B cell (primary cell): Measurements from ENCODE around the gene TRIM38. TPM values are rescaled to one million over a fixed set of nuclear protein-coding genes. Genes with fewer than 3 reads are reported as not detected.

ENCODE experiments used
- ATAC-seq: fragments of 200-7000 bp; cut with Tn5 transposase; one replicate; pipeline ENCODE4 v1.10.0; 2021; ENCODE audit warnings: low read depth, mild to moderate bottlenecking, moderate number of reproducible peaks, moderate library complexity
- CTCF ChIA-PET: fragments of 350-600 bp; sonication (Branson Sonifier 250); formaldehyde crosslinking; loops from one replicate; lab custom pipeline; 2021; ENCODE audit warnings: antibody characterized with exemption, inconsistent platforms; lab: Charles Lee
- POLR2A ChIA-PET: fragments of 350-600 bp; sonication (Branson Sonifier 250); formaldehyde crosslinking; loops from one replicate; lab custom pipeline; 2021; ENCODE audit warnings: antibody characterized with exemption; lab: Charles Lee
- DNase-seq: peaks from one replicate; pipeline ENCODE4 v3.0.0; 2013
- H2AFZ ChIP-seq: 2 replicates; pipeline ENCODE4 v1.6.1; 2012; ENCODE audit warnings: mild to moderate bottlenecking, low read depth, low read length; ENCODE audit not compliant: insufficient read depth, poor library complexity, severe bottlenecking
- H3K27ac ChIP-seq, 2 donors: 1 replicate in 1 of 2; 2 replicates in 1 of 2; pipeline ENCODE4 v1.5.1; 2012 to 2013; ENCODE audit warnings: low read length in 2 of 2, mild to moderate bottlenecking in 2 of 2, moderate library complexity in 1 of 2
- H3K27me3 ChIP-seq, 4 experiments: fragments of 200-600 bp in 1 of 4; sonication (generic) in 1 of 4; replicated peaks in 1 of 4; 1 replicate in 2 of 4; 2 replicates in 2 of 4; pipeline versions ENCODE4 v1.6.1 to v1.7.0; 2013 to 2016; ENCODE audit warnings: low read length in 3 of 4, mild to moderate bottlenecking in 2 of 4, mixed read lengths in 1 of 4, moderate library complexity in 1 of 4; ENCODE audit not compliant: insufficient read depth in 4 of 4, control insufficient read depth in 3 of 4; ENCODE audit errors: control extremely low read depth in 1 of 4
- H3K36me3 ChIP-seq, 2 experiments: replicated peaks in 1 of 2; 1 replicate in 1 of 2; 2 replicates in 1 of 2; pipeline versions ENCODE4 v1.6.1 to v1.7.1; 2013; ENCODE audit warnings: low read length in 1 of 2; ENCODE audit not compliant: insufficient read depth in 2 of 2, control insufficient read depth in 1 of 2; ENCODE audit errors: control extremely low read depth in 1 of 2, extremely low read depth in 1 of 2
- H3K4me1 ChIP-seq, 2 donors: fragments of 200-600 bp in 1 of 2; sonication (generic) in 1 of 2; 1 replicate in 1 of 2; 2 replicates in 1 of 2; pipeline versions ENCODE4 v1.5.1 to v1.6.1; 2013 to 2017; ENCODE audit warnings: low read length in 2 of 2; ENCODE audit not compliant: control insufficient read depth in 2 of 2, insufficient read depth in 2 of 2
- H3K4me2 ChIP-seq: replicated peaks from 2 replicates; pipeline ENCODE3; 2012; ENCODE audit warnings: mild to moderate bottlenecking, low read depth, low read length; ENCODE audit not compliant: poor library complexity, severe bottlenecking
- H3K4me3 ChIP-seq, 5 experiments: fragments of 200-600 bp in 1 of 5; sonication (generic) in 1 of 5; 1 replicate in 3 of 5; 2 replicates in 2 of 5; pipeline versions ENCODE4 v1.5.1 to v1.7.0; 2011 to 2016; ENCODE audit warnings: low read length in 4 of 5, mild to moderate bottlenecking in 4 of 5, low read depth in 2 of 5, control low read depth in 1 of 5, moderate library complexity in 1 of 5; ENCODE audit not compliant: insufficient read depth in 1 of 5; ENCODE audit errors: control extremely low read depth in 1 of 5, extremely low read depth in 1 of 5
- H3K79me2 ChIP-seq: fragments of 200-600 bp; sonication (generic); one replicate; pipeline ENCODE4 v1.6.0; 2016; ENCODE audit warnings: low read length; ENCODE audit not compliant: control insufficient read depth, insufficient read depth
- H3K9ac ChIP-seq: fragments of 200-600 bp; sonication (generic); 2 replicates; pipeline ENCODE4 v1.6.1; 2017; ENCODE audit warnings: mild to moderate bottlenecking, low read length, moderate library complexity
- H3K9me3 ChIP-seq, 3 donors: one replicate each; pipeline versions ENCODE4 v1.6.1 to v1.7.1; 2013; ENCODE audit warnings: low read length in 2 of 3; ENCODE audit not compliant: control insufficient read depth in 2 of 3, insufficient read depth in 1 of 3; ENCODE audit errors: control extremely low read depth in 1 of 3
- H4K20me1 ChIP-seq: 2 replicates; pipeline ENCODE4 v1.6.0; 2012; ENCODE audit warnings: mild to moderate bottlenecking, low read length; ENCODE audit not compliant: insufficient read depth, control insufficient read depth, poor library complexity, severe bottlenecking
- H3K27ac Mint-ChIP-seq: one replicate; pipeline ENCODE4 v1.8.0; 2021; ENCODE audit warnings: mixed read lengths
- H3K27me3 Mint-ChIP-seq: one replicate; pipeline ENCODE4 v1.8.0; 2021; ENCODE audit warnings: mixed read lengths
- H3K4me1 Mint-ChIP-seq: one replicate; pipeline ENCODE4 v1.8.0; 2021; ENCODE audit warnings: mixed read lengths
- H3K4me3 Mint-ChIP-seq: one replicate; pipeline ENCODE4 v1.8.0; 2021; ENCODE audit warnings: mixed read lengths
- H3K9me3 Mint-ChIP-seq: one replicate; pipeline ENCODE4 v1.8.0; 2022; ENCODE audit warnings: mixed read lengths; ENCODE audit not compliant: insufficient read depth
- CTCF ChIP-seq: fragments of 200-600 bp; IDR thresholded peaks from one replicate; pipeline ENCODE4 v1.8.0; 2022; ENCODE audit warnings: antibody characterized with exemption, mild to moderate bottlenecking
- EZH2 ChIP-seq: IDR thresholded peaks from 2 replicates; pipeline ENCODE4 v1.6.1; 2012; ENCODE audit warnings: borderline replicate concordance, low read depth, mild to moderate bottlenecking, moderate library complexity, low read length; ENCODE audit not compliant: insufficient read depth, poor library complexity, severe bottlenecking
- WGBS: methylation state at CpG from one replicate; pipeline ENCODE4 v1.1.5; 2013; ENCODE audit warnings: missing lambda C conversion rate; ENCODE audit not compliant: insufficient coverage; 5-methylcytosine and 5-hydroxymethylcytosine counted together
- intact Hi-C: fragments of 100-400 bp; cut with micrococcal nuclease; formaldehyde crosslinking; loops from one replicate; pipeline ENCODE4 v1.10.0; 2022
- polyA plus RNA-seq: library from polyadenylated mRNA; depleted of rRNA; stranded (reverse); fragments of >200 nt; gene quantifications from 2 replicates; pipeline ENCODE4 v1.2.3, GENCODE V29; 2012
- total RNA-seq, 2 donors: library from RNA; stranded (reverse); fragments of 120-200 nt in 1 of 2; gene quantifications; 1 replicate in 1 of 2; 2 replicates in 1 of 2; pipeline versions ENCODE4 v1.2.3 to v1.2.4, GENCODE V29; 2013 to 2022

TRIM38 gene
- total and polyA plus RNA-seq, 2 donors (not counting 1 experiment from before 2014, with no cell fraction given), result 29.3 to 57.2 TPM

GRCh38 chr6:26033941-26034354 lies 71.3 kb downstream of the TRIM38 start:
- Mint-ChIP-seq H3K4me1 (peaks cover 34% of the 10 kb centered on the region), H3K4me3 (peak overlapping the region; percentile 96), H3K9me3 (no peaks in the 10 kb centered on the region), H3K27me3 (no peaks in the 10 kb centered on the region), H3K27ac (peak overlapping the region; percentile 94)
- Histone ChIP-seq H3K4me3 (peak overlapping the region; percentile 67 to 85 (median 69)), H3K79me2 (no peaks in the 10 kb centered on the region), H2AFZ (peak overlapping the region; percentile 71), H3K36me3 (no peaks in the 10 kb centered on the region), H3K9ac (peak overlapping the region; percentile 65), H4K20me1 (no peaks in the 10 kb centered on the region), H3K9me3 (peaks cover 0 to 10% (median 2%) of the 10 kb centered on the region in 3 donors), H3K4me1 (peaks cover 20 to 29% of the 10 kb centered on the region in 2 donors), H3K4me2 (peak overlapping the region; percentile 77), H3K27me3 (no peaks in the 10 kb centered on the region), H3K27ac (peak overlapping the region; percentile 76 to 78)
- POLR2A ChIA-PET, result interaction anchor here (0.5 to 6.1 kb wide), 7 partner anchors 10 to 161 kb away, joined by 3 to 111 read pairs (median 11); a partner anchor contains a TSS
- no peak for TF ChIP-seq CTCF
- no peak for TF ChIP-seq EZH2
- DNase-seq, result no peak
- intact Hi-C loops, result loop anchor here (1.0 to 5.0 kb wide), 6 partner anchors 9 to 1858 kb away; a partner anchor contains a TSS
- WGBS, result 7% methylated on average over 7 of the region's 19 CpGs
- ATAC-seq, result no peak
- CTCF ChIA-PET, result interaction anchor here (1.3 to 6.7 kb wide), 3 partner anchors 10 to 69 kb away, joined by 5 to 45 read pairs (median 25); a partner anchor contains a TSS

- no peaks in the 10 kb centered on the region for H4K20me1 ChIP-seq
- TF ChIP-seq EZH2 (no peak), CTCF (no peak)
- WGBS, result no CpG with 5 or more reads among the region's 2 CpGs
- no peak overlapping the region for H3K27ac ChIP-seq
- H3K9me3 ChIP-seq, result peaks cover 0 to 10% (median 2%) of the 10 kb centered on the region in 3 donors
- Mint-ChIP-seq H3K4me3 (peak overlapping the region; percentile 96), H3K9me3 (no peaks in the 10 kb centered on the region), H3K27me3 (no peaks in the 10 kb centered on the region), H3K4me1 (peaks cover 34% of the 10 kb centered on the region), H3K27ac (peak overlapping the region; percentile 67)
- H3K4me2 ChIP-seq, result no peak overlapping the region
- H3K9ac ChIP-seq, result no peak overlapping the region
- peaks cover 20 to 29% of the 10 kb centered on the region in 2 donors for H3K4me1 ChIP-seq
- no peak overlapping the region for H3K4me3 ChIP-seq
- CTCF ChIA-PET, result interaction anchor here (6.7 kb wide), 1 partner anchor 9 kb away, joined by 45 read pairs; a partner anchor contains a TSS
- no peak for ATAC-seq
- no peak overlapping the region for H2AFZ ChIP-seq
- H3K27me3 ChIP-seq, result no peaks in the 10 kb centered on the region
- H3K36me3 ChIP-seq, result no peaks in the 10 kb centered on the region
- intact Hi-C loops, result loop anchor here (5.0 kb wide), 2 partner anchors 237 to 1857 kb away; a partner anchor contains a TSS
- H3K79me2 ChIP-seq, result no peaks in the 10 kb centered on the region
- DNase-seq, result no peak
- POLR2A ChIA-PET, result interaction anchor here (4.7 to 6.1 kb wide), 2 partner anchors 9 to 13 kb away, joined by 77 to 111 read pairs; a partner anchor contains a TSS
These were observed 72.3 kb downstream of the TRIM38 start for GRCh38 chr6:26034905-26035304.
